Panc1 (cell line): ENCODE data around the gene INTS1.

Experiments
- POLR2AphosphoS5 ChIP-seq: IDR thresholded peaks from 2 replicates; pipeline ENCODE4 v1.6.1; 2012; ENCODE audit warnings: mild to moderate bottlenecking, low read depth, low read length, moderate library complexity
- SIN3A ChIP-seq: IDR thresholded peaks from 2 replicates; pipeline ENCODE4 v1.6.1; 2012; ENCODE audit warnings: low read depth, mild to moderate bottlenecking, low read length, moderate library complexity, borderline replicate concordance; ENCODE audit not compliant: insufficient read depth
- TF ChIP-seq, protein P1 (sequence below): fragments of 450-650 bp; IDR thresholded peaks from 2 replicates; pipeline ENCODE4 v1.5.1; 2017; ENCODE audit warnings: mild to moderate bottlenecking

DNA sequence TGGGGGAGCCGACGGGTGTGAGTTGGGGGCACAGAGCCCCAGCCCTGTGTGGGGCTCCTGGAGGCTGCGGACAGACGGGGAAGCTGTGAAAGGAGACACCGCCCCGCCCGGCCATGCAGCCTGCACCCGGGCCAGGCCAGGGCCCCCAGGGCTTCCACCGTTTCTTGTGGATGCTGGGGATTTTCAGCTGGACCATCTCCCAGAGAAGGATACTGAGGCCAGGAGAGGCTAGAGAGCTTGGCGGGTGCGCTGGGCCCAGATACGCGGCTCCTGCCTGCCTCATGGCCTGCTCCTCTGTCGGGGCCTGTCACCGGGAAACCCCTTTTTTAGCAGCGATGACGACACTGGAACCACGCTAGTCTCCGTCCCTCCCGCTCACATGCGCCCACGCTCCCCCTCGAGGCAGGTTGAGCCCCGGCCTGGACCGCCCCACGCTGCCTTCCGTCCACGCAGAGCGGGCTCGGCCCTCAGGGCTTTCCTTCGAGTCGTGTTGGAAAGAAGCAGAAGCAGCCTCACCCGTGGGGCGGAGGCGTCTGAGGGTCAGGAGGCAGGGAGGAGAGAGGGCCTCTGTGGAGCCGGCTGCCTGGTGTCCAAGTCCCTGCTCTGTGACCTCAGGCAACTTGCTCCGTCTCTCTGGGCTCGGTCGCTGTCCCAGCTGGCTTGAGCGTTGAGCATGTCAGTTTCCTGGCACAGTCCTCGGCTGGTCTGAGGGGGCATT is 40.1 kb upstream of the INTS1 start:
- TF ChIP-seq, protein P1, sequence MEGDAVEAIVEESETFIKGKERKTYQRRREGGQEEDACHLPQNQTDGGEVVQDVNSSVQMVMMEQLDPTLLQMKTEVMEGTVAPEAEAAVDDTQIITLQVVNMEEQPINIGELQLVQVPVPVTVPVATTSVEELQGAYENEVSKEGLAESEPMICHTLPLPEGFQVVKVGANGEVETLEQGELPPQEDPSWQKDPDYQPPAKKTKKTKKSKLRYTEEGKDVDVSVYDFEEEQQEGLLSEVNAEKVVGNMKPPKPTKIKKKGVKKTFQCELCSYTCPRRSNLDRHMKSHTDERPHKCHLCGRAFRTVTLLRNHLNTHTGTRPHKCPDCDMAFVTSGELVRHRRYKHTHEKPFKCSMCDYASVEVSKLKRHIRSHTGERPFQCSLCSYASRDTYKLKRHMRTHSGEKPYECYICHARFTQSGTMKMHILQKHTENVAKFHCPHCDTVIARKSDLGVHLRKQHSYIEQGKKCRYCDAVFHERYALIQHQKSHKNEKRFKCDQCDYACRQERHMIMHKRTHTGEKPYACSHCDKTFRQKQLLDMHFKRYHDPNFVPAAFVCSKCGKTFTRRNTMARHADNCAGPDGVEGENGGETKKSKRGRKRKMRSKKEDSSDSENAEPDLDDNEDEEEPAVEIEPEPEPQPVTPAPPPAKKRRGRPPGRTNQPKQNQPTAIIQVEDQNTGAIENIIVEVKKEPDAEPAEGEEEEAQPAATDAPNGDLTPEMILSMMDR: no peak
- TF ChIP-seq POLR2AphosphoS5: no peak; the same call in 1 of the 2 replicates
- TF ChIP-seq SIN3A: no peak
